G401 (cell line): ENCODE measurements around the gene MIR17HG. TPM values are rescaled to one million over a fixed set of nuclear protein-coding genes. Genes with fewer than 3 reads are reported as not detected.
"Not testable (repeated sequence)": the region's sequence is repeated elsewhere in the genome, so short reads cannot be mapped to it uniquely, and the experiment has no call there.

ENCODE experiments used
- DNase-seq: peaks from one replicate; pipeline ENCODE4 v3.0.0-alpha.2; 2015; ENCODE audit warnings: low spot score
- in situ Hi-C: cut with HindIII; loops from 2 replicates; pipeline ENCODE4 v1.10.0; 2016; ENCODE audit warnings: low sequenced_read_pairs, mixed read lengths
- total RNA-seq: library from RNA; depleted of rRNA; stranded (reverse); fragments of >200 nt; shearing (Covaris generic); gene quantifications from 2 replicates; pipeline ENCODE4 v1.2.3, GENCODE V29; 2014

MIR17HG gene
- total RNA-seq, 1 experiment from 2014 or later, result 6.6 TPM

GRCh38 chr13:91331047-91331915 is 16.2 kb upstream of the MIR17HG start:
- no peak for DNase-seq
- in situ Hi-C loops, result no loop called here

GRCh38 chr13:91346062-91346461 is 1.4 kb upstream of the MIR17HG start:
- in situ Hi-C loops, result no loop called here

DNA sequence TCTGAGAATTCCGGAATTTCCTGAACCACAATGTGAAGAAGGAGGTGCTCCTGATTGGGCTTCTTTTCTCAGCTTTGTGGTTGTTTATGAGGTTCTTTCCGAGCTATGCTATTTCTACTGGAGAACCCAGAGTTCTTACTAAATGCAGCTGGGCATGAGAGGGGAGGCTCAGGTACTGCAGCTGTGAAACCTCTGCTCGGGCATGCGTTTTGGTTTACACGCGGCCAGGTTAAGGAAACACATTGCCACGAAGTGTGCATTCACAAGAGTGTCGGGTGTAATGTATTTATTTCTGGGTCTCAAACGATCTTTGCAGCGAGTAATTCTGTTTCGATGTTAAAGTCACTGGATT is 661 bp upstream of the MIR17HG start:
- peak; percentile 17 for DNase-seq
- in situ Hi-C loops, result no loop called here

More at GRCh38 chr13:91346062-91346461, 1.4 kb upstream of the MIR17HG start:
- no peak for DNase-seq

GRCh38 chr13:91347996-91348905 is 764 bp downstream of the MIR17HG start:
- no peak for DNase-seq
- in situ Hi-C loops, result no loop called here

DNA sequence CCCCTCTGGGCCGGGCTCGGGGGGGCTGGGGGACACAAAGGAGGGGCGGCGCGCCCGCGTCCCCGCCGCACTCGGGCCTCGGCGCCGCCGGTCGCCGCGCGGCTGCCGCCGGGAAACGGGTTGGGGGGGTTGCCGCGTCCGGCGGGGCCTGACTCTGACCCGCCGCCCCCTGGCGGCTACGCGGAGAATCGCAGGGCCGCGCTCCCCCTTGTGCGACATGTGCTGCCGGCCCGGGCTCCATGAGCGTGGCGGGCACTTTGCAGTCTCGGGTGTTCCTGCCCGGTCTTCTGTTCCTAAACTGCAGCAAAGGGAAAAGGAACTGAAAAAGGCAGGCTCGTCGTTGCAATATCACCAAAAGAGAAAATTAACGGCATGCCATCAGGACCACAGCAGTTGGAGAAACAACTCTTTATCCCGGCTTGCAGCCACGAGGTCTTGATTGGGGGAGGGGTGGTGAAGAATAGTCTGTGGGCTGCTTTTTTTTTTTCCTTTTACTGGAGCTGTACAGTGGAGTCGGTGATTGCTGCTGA is 1.5 kb downstream of the MIR17HG start:
- in situ Hi-C loops, result no loop called here

DNA sequence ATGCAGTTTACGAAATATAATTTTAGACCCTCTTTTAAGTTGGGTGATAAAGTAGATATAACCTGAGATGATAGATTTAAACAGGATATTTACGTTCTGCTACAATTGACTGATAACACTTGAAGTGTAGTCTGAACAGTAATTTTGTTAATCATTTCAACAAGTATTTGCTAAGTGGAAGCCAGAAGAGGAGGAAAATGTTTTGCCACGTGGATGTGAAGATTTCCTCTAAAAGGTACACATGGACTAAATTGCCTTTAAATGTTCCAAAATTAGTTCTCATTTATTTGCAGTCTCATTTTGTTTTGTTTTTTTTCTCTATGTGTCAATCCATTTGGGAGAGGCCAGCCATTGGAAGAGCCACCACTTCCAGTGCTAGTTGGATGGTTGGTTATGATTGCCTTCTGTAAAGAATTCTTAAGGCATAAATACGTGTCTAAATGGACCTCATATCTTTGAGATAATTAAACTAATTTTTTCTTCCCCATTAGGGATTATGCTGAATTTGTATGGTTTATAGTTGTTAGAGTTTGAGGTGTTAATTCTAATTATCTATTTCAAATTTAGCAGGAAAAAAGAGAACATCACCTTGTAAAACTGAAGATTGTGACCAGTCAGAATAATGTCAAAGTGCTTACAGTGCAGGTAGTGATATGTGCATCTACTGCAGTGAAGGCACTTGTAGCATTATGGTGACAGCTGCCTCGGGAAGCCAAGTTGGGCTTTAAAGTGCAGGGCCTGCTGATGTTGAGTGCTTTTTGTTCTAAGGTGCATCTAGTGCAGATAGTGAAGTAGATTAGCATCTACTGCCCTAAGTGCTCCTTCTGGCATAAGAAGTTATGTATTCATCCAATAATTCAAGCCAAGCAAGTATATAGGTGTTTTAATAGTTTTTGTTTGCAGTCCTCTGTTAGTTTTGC is 2.8 kb downstream of the MIR17HG start:
- DNase-seq, result no peak

More for the DNA sequence above, 1.5 kb downstream of the MIR17HG start:
- peak; percentile 56 for DNase-seq

DNA sequence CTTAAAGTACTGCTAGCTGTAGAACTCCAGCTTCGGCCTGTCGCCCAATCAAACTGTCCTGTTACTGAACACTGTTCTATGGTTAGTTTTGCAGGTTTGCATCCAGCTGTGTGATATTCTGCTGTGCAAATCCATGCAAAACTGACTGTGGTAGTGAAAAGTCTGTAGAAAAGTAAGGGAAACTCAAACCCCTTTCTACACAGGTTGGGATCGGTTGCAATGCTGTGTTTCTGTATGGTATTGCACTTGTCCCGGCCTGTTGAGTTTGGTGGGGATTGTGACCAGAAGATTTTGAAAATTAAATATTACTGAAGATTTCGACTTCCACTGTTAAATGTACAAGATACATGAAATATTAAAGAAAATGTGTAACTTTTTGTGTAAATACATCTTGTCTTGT is 3.6 kb downstream of the MIR17HG start:
- no peak for DNase-seq
- in situ Hi-C loops, result no loop called here

More for the DNA sequence above, 2.8 kb downstream of the MIR17HG start:
- in situ Hi-C loops, result no loop called here

GRCh38 chr13:91351980-91352379 is 4.5 kb downstream of the MIR17HG start:
- DNase-seq, result no peak
- in situ Hi-C loops, result no loop called here

- in situ Hi-C loops, result not testable (repeated sequence)
Measured at GRCh38 chr13:91352891-91353290, 5.4 kb downstream of the MIR17HG start.

DNA sequence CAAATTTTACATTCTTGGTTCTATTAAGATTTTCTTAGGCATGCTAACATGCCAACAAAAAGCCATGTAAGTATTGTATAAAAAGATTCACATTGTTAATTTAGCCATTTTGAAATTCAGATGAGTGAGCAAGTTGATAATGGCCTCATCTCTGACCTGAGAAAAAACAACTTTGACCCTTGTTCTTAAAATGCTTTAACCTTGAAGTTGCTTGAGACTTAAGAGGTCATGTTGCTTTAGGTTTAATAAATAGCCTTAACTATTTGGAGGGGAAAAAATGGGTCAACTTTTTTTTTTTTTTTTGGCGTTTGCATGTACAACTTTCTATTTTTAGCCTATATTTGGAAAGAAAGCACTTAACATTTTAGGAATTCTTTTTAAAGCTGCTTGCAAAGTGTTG is 6.0 kb downstream of the MIR17HG start:
- no peak for DNase-seq
- in situ Hi-C loops, result no loop called here

More at GRCh38 chr13:91352891-91353290, 5.4 kb downstream of the MIR17HG start:
- DNase-seq, result not testable (repeated sequence)

GRCh38 chr13:91355099-91355825 is 7.8 kb downstream of the MIR17HG start:
- DNase-seq, result no peak
- in situ Hi-C loops, result no loop called here

DNA sequence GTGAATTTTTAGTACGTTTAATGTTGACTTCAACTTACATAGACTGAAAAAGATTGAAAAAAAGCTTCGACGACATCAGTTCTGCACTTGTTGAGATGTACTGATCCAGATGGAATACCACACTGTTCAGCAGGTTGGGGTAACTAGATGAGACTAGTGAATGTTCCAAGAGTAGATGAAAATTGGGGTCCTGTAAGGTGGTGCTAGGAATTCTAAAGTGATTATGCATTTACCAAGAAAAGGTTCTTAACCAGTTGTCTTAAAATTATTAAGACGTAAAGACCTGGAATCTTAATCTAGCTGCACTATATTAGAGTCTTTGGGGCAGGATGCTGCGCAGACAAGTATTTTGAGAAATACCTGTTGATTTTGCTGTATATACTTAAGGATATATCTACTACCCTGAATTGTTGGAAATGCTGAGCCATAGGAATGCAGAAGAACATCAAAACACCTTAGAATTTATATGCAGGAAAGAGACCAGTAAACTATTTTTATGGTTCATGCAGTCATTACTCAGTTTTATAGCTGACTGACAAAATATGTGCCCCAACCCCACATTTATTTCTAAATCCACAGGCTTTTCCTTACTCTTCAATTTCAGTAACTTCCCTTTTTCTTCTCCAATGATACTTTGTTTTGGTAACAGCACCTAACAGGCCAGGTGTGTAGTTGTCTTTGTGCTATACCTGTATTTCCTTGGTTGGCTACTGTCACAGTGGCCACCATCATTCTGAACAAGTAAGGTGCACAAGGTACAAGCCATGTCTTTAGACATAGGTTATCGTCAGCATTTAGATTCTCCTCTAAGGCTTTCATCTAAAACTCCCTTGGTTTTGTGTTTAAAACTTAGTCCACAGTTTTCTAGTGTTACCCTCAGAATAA is 8.6 kb downstream of the MIR17HG start:
- DNase-seq, result no peak
- in situ Hi-C loops, result no loop called here

DNA sequence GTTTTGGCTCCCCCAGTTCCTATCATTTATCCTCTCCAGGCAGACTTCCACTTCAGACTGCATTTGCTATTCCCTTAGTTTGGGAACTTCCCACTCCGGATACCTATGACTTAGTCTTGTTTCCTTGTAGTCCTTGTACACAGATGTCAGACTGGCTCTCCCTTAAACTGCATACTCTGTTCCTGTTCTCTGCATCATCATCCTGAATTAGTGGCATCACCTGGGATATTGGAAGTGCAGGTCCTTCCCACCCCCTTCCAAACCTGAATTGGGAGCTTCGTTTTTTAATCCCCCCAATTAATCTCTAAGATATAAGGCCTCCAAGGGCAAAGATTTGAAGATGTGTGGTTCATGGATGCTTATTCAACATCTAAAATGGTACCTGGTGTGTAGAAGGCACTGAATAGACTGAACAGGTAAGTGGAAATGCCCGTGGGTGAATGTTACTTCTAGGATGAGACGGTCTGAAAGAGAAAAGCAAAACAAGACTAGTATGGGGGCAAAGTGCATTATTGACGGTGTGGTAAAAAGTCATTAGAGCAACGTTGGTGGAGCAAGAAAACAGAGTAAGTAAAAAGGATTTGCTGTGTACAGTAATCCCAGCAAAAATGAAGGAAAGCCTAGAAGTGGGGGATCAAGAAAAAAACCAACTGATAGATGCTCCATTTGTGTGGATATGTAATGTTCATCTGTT is 9.6 kb downstream of the MIR17HG start:
- in situ Hi-C loops, result no loop called here

GRCh38 chr13:91357613-91358386 is 10.3 kb downstream of the MIR17HG start:
- in situ Hi-C loops, result no loop called here
- no peak for DNase-seq

More for the DNA sequence above, 9.6 kb downstream of the MIR17HG start:
- no peak for DNase-seq

GRCh38 chr13:91358387-91358782 is 10.9 kb downstream of the MIR17HG start:
- DNase-seq, result no peak
- in situ Hi-C loops, result no loop called here

DNA sequence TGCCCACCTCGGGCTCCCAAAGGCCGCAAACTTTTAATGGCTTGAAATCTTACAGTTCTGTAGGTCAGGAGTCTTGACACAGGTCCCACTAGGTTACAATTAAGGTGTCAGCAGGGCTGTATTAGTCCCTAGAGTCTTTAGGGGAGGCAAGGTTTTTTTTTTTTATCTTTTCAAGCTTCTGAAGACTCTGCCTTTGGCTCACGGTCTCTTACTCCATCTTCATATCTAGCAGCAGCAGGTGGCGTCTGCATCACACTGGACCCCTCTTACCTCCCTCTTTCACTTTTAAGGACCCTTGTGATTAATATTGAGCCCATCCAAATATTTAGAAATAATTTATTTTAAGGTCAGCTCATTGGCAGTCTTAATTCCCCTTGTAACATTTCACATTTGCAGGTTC is 11.6 kb downstream of the MIR17HG start:
- in situ Hi-C loops, result no loop called here
- no peak for DNase-seq
